Fibroblast of skin of right quadriceps (primary cell): Measurements from ENCODE around the gene INSL4.

Experiments used
- DNase-seq: peaks from one replicate; pipeline ENCODE4 v3.0.0-alpha.2; 2013

Gene INSL4

DNA sequence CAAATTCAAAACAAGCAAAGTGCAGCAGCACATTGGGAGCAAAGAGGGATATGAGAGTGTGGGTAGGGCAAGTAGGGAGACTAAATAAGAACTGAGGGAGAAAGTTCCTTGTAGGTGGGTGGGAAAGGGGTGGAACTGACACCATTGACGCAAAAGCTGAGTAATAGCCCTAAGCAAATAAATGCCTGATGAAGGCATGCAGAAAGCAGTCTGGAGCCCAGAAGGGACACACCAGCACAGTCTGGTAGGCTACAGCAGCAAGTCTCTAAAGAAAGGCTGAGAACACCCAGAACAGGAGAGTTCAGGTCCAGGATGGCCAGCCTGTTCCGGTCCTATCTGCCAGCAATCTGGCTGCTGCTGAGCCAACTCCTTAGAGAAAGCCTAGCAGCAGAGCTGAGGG, at the start of gene INSL4:
Gene INSL4 (plus strand): TSS at position 208 of the 400 bp plus-strand sequence. CDS start 105 bp downstream, at position 313.
- DNase-seq: no peak

DNA sequence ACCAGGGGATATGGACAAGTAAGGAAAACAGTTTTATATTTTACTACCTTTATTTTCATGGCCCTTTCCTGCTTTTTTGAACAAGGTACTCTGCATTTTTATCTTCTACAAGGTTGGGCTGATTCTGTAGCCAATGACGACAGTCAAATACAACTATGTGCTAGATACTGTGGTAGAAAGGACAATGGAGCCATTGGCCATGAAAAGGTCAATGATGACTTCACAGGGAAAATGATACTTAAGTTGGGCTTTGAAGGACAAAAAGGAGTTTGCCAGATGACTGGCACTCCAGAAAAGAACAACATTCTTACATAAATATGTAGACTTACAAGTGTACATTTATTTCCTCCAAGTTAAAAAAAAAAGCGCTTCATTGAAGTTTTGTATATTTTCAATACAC, 46.4 kb upstream of the INSL4 start:
- DNase-seq: no peak

DNA sequence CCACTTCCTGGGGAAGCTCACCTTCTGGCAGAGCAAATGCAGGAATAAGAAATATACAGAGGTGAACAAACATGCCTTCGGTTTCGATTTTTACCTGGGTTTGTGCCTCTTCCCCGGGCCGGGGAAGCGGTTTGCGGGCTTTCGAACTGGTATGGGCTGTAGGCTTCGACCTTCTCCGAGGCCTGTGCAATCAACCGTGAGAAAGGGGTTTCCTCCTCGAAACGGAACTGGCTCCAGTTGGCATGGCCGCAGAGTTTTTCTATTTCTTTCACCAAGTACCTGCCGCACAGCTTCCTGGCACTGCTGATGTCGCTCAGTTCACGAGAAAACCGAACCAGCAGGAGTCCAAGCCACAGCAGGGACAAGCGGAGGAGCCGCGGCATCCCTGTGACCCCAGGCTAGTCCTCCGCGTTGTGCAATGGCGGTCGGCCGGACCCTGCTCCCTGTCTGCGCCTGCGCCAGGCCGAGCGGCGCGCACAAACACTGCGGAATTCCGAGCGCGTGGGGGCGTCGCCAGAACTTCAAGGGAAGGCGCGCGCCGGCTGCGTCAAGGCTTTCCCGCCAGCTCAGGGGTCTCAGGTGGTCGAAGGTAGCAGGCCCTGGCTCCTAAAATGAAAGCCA, 45.9 kb upstream of the INSL4 start, which contains the start of gene INSL6:
Gene INSL6 (minus strand): TSS at position 420 of the 621 bp plus-strand sequence. CDS start 37 bp downstream, at position 383.
- no peak for DNase-seq

- peak; percentile 47 for DNase-seq
Observed at GRCh38 chr9:5186416-5187169, 44.6 kb upstream of the INSL4 start.

DNA sequence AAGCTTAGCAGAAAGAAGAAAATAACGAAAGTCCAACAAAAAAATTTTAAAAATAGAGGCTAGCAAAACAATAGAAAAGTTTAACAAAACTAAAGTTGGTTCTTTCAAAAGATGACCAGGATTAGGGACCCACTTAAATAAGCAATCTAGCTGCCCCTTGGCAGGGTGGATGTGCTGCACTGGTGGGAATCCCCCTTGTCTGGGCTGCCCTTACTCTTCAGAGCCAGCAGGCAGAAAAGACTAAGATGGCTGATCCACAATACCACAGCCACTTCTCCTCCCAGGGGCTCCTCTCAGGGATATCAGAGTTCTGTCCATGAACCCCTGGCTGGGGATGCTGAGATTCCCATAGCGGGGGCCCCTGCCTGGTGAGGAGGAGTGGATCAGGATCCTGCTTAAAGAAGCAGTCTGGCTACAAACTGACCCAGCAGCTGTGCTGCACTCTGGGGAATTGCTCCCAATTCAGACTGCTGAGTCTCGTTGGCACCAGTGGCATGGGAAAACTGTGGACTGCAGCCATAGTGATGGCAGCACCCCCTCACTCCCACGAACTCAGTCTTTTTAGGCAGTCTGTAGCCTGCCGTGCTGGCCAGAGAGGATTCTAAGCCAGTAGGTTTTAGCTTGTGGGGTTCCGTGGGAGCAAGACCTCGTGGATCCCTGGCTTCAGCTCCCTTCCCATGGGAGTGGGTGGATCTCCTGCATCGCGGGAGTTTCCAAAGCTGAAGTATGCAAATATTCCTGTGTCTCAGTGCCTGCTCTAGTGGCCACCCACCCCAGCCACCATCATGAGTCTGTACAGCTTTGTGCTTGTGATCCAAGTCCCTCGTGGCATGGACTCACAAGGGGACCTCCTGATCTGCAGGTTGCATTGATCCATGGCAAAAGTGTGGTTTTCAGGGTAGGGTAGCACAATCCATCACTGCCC, 42.9 kb upstream of the INSL4 start:
- DNase-seq: no peak

DNA sequence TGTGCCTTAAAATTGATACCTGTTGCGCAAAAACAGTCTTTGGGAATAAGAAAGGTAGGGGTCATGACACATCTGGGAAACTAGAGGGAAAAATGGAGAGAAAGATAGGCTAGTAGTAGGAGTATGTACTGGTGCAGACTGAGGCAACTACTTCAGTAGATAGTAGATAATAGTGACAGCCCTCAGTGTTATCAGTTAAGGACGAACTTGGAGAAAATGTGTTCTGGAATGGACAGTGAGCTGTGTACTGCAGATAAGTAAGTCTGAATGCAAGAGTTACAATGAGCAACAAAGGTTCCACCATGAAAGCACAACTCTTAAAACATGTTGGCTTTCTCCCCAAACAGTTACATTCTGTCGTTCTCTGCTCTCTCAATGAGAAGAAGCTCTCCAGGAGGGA, 39.2 kb upstream of the INSL4 start:
- DNase-seq: no peak

GRCh38 chr9:5193345-5193744, 37.9 kb upstream of the INSL4 start:
- no peak for DNase-seq

DNA sequence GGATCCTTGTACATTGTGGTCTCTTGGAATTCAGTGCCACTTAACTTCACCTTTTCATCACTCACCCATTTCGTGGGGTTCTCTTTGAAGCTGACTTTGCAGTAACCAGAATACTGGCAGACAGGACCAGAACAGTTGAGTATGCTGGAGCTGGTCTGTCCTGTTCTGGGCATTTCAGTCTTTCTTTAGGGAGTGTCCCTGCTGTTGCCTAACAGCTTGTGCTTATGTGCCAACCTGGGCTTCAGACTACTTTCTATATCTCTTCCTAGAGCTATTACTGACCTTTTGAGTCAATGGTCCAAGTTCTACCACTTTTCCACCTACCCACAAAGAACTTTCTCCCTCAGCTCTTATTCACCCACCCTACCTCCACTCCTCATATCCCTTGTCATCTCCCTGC, 35.8 kb upstream of the INSL4 start:
- no peak for DNase-seq

GRCh38 chr9:5205071-5205470, 26.1 kb upstream of the INSL4 start:
- DNase-seq: no peak

DNA sequence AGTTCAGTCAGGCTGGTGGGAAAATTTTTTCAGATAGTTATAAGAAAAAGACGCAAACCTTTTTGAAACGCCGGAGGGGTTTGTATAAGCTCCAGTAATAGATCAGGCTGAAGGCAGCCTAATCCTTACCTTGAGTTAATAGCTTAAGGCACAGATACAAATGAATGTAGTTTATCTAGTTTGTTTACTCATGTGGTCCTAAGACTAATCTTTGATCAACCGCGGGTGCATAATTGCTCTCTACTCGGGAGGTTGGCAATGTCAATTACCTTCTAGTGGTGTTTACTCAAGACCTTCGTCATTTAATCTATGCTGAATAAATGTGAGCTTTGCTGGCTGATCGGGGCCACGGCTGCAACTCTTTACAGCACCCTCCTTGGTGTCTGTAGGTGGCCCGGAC, 665 bp upstream of the INSL4 start:
- DNase-seq: no peak

- DNase-seq: peak; percentile 7
Observed at GRCh38 chr9:5263351-5264218, 32.4 kb downstream of the INSL4 start.

- no peak for DNase-seq
Observed at GRCh38 chr9:5264219-5264595, 33.0 kb downstream of the INSL4 start.

- no peak for DNase-seq
Observed at GRCh38 chr9:5265939-5266338, 34.7 kb downstream of the INSL4 start.

DNA sequence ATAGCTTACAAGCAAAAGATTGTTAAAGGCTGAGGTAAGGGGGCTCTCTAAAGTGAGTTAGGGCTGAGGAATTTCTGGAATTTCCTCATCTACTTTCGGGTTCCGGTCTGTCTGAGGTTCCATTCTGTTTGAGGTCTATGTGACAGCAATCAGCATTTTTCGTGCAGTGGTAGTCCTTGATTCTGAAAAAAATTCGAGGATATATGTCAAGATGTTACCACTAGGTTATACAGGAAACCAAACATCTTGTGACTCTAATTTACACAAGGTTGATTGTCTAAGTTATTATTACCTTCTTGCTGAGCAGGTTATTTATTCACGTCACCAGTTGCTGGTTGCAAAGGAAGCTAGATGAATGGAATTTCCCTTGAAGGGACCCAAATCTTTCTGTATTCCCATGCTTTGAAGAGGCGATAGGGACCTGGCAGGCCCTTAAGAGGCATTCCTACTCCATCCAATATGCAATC, 38.1 kb downstream of the INSL4 start:
- peak; percentile 80 for DNase-seq

- DNase-seq: no peak
Observed at GRCh38 chr9:5274770-5275169, 43.6 kb downstream of the INSL4 start.

DNA sequence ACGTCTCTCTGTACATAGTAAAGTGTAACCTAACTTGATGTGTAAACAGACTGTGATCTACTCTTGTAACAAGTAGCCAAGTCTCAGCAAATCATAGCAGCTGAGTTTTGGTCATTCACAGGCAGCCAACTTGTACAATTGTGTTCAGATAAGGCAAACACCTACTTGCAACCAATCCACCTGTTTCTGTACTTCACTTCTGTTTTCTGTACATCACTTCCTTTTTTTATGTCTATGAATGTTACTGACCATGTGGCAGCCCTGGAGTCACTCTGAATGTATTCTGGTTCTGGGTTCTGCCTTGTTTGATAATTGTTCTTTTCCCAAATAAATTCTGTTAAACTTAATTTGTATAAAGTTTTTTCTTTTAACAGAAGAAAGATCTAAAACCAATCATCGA, 47.3 kb downstream of the INSL4 start:
- no peak for DNase-seq
